Activated T-helper 1 cell treated with anti-CD3 and anti-CD28 coated beads, Interleukin-12 subunit alpha, Interleukin-12 subunit beta, Interleukin-2, Interleukin-4 antibody, amounts not matched to agents 30 ng/mL and 10 ng/mL and 1 ng/mL, durations not matched to agents 14 hours and 24 hours and 36 hours (primary cell): Measurements from ENCODE around the gene PDE10A. TPM values are rescaled to one million over a fixed set of nuclear protein-coding genes. Genes with fewer than 3 reads are reported as not detected.
"Not testable (repeated sequence)": the region's sequence is repeated elsewhere in the genome, so short reads cannot be mapped to it uniquely, and the experiment has no call there.

ENCODE experiments used
- DNase-seq: peaks from one replicate; pipeline ENCODE4 v3.0.0; 2021; ENCODE audit warnings: low spot score
- H3K27ac Mint-ChIP-seq: one replicate; pipeline ENCODE4 v1.8.0; 2021; ENCODE audit warnings: mild to moderate bottlenecking, mixed read lengths
- H3K27me3 Mint-ChIP-seq: one replicate; pipeline ENCODE4 v1.8.0; 2022; ENCODE audit warnings: mild to moderate bottlenecking, moderate library complexity, mixed read lengths; ENCODE audit not compliant: insufficient read depth
- H3K36me3 Mint-ChIP-seq: one replicate; pipeline ENCODE4 v1.8.0; 2021; ENCODE audit warnings: low read depth, mixed read lengths
- H3K4me1 Mint-ChIP-seq: one replicate; pipeline ENCODE4 v1.8.0; 2021; ENCODE audit warnings: low read depth, mixed read lengths
- H3K4me3 Mint-ChIP-seq: one replicate; pipeline ENCODE4 v1.8.0; 2021; ENCODE audit warnings: mild to moderate bottlenecking, moderate library complexity, mixed read lengths
- H3K9me3 Mint-ChIP-seq: one replicate; pipeline ENCODE4 v1.8.0; 2021; ENCODE audit warnings: mixed read lengths
- intact Hi-C: fragments of 100-400 bp; cut with micrococcal nuclease; formaldehyde crosslinking; loops from one replicate; pipeline ENCODE4 v1.15.1; 2024
- total RNA-seq: library from RNA; stranded (reverse); gene quantifications from 2 replicates; pipeline ENCODE4 v1.2.3, GENCODE V29; 2022

Gene PDE10A
- total RNA-seq, 1 donor from 2014 or later = not detected

- no peaks in the 10 kb centered on the region for H3K9me3 Mint-ChIP-seq
- no peak overlapping the region for H3K27ac Mint-ChIP-seq
- no peak overlapping the region for H3K4me3 Mint-ChIP-seq
- peaks cover 11% of the 10 kb centered on the region for H3K4me1 Mint-ChIP-seq
- no peaks in the 10 kb centered on the region for H3K36me3 Mint-ChIP-seq
- intact Hi-C loops = no loop called here
- H3K27me3 Mint-ChIP-seq = no peaks in the 10 kb centered on the region
- DNase-seq = no peak
These were observed 154.6 kb downstream of the PDE10A start for GRCh38 chr6:165508321-165508869.

- Mint-ChIP-seq H3K27me3 (no peaks in the 10 kb centered on the region), H3K4me1 (peaks cover 6% of the 10 kb centered on the region), H3K9me3 (no peaks in the 10 kb centered on the region), H3K27ac (no peak overlapping the region), H3K4me3 (no peak overlapping the region), H3K36me3 (no peaks in the 10 kb centered on the region)
- no peak for DNase-seq
- intact Hi-C loops = no loop called here
These were observed 156.4 kb downstream of the PDE10A start for GRCh38 chr6:165506657-165507056.

- H3K4me3 Mint-ChIP-seq, H3K27me3 Mint-ChIP-seq, H3K9me3 Mint-ChIP-seq, DNase-seq, H3K36me3 Mint-ChIP-seq, intact Hi-C loops, H3K27ac Mint-ChIP-seq, H3K4me1 Mint-ChIP-seq: not testable (repeated sequence)
These were observed 162.7 kb downstream of the PDE10A start for GRCh38 chr6:165500214-165500907.

GRCh38 chr6:165497472-165497871, 165.6 kb downstream of the PDE10A start:
- Mint-ChIP-seq H3K4me3 (no peak overlapping the region), H3K9me3 (no peaks in the 10 kb centered on the region)

GRCh38 chr6:165488624-165489295, 174.3 kb downstream of the PDE10A start:
- no peak for DNase-seq
- no peaks in the 10 kb centered on the region for H3K4me1 Mint-ChIP-seq
- intact Hi-C loops = no loop called here
- no peak overlapping the region for H3K4me3 Mint-ChIP-seq
- H3K9me3 Mint-ChIP-seq = peaks cover 4% of the 10 kb centered on the region
- H3K27me3 Mint-ChIP-seq = no peaks in the 10 kb centered on the region
- no peaks in the 10 kb centered on the region for H3K36me3 Mint-ChIP-seq
- H3K27ac Mint-ChIP-seq = no peak overlapping the region

More at GRCh38 chr6:165497472-165497871, 165.6 kb downstream of the PDE10A start:
- Mint-ChIP-seq H3K27me3 (no peaks in the 10 kb centered on the region), H3K27ac (no peak overlapping the region), H3K4me1 (no peaks in the 10 kb centered on the region), H3K36me3 (no peaks in the 10 kb centered on the region)
- no peak for DNase-seq
- intact Hi-C loops = no loop called here

GRCh38 chr6:165487950-165488349, 175.1 kb downstream of the PDE10A start:
- H3K9me3 Mint-ChIP-seq = peaks cover 4% of the 10 kb centered on the region
- no peaks in the 10 kb centered on the region for H3K27me3 Mint-ChIP-seq
- H3K4me3 Mint-ChIP-seq = no peak overlapping the region
- no peak overlapping the region for H3K27ac Mint-ChIP-seq
- intact Hi-C loops = no loop called here
- DNase-seq = no peak
- H3K36me3 Mint-ChIP-seq = no peaks in the 10 kb centered on the region
- no peaks in the 10 kb centered on the region for H3K4me1 Mint-ChIP-seq

- Mint-ChIP-seq H3K9me3 (peaks cover 4% of the 10 kb centered on the region), H3K36me3 (no peaks in the 10 kb centered on the region), H3K4me3 (no peak overlapping the region), H3K4me1 (no peaks in the 10 kb centered on the region), H3K27ac (no peak overlapping the region), H3K27me3 (no peaks in the 10 kb centered on the region)
- intact Hi-C loops = no loop called here
- DNase-seq = no peak
These were observed 175.7 kb downstream of the PDE10A start for GRCh38 chr6:165487347-165487746.

- Mint-ChIP-seq H3K27me3 (no peaks in the 10 kb centered on the region), H3K4me3 (no peak overlapping the region), H3K9me3 (peaks cover 4% of the 10 kb centered on the region), H3K4me1 (no peaks in the 10 kb centered on the region), H3K36me3 (no peaks in the 10 kb centered on the region), H3K27ac (no peak overlapping the region)
- intact Hi-C loops = no loop called here
- DNase-seq = no peak
These were observed 176.6 kb downstream of the PDE10A start for GRCh38 chr6:165486183-165487137.

- no peak for DNase-seq
- Mint-ChIP-seq H3K27ac (no peak overlapping the region), H3K9me3 (peaks cover 4% of the 10 kb centered on the region), H3K27me3 (no peaks in the 10 kb centered on the region), H3K4me1 (no peaks in the 10 kb centered on the region), H3K36me3 (no peaks in the 10 kb centered on the region), H3K4me3 (no peak overlapping the region)
- intact Hi-C loops = no loop called here
These were observed 178.7 kb downstream of the PDE10A start for GRCh38 chr6:165484178-165484889.

- H3K27ac Mint-ChIP-seq = no peak overlapping the region
- intact Hi-C loops = no loop called here
- no peaks in the 10 kb centered on the region for H3K4me1 Mint-ChIP-seq
- no peaks in the 10 kb centered on the region for H3K27me3 Mint-ChIP-seq
- DNase-seq = no peak
- H3K9me3 Mint-ChIP-seq = no peaks in the 10 kb centered on the region
- H3K36me3 Mint-ChIP-seq = no peaks in the 10 kb centered on the region
- H3K4me3 Mint-ChIP-seq = no peak overlapping the region
These were observed 181.1 kb downstream of the PDE10A start for GRCh38 chr6:165481921-165482320.

- no peaks in the 10 kb centered on the region for H3K27me3 Mint-ChIP-seq
- H3K9me3 Mint-ChIP-seq = no peaks in the 10 kb centered on the region
- H3K4me3 Mint-ChIP-seq = no peak overlapping the region
- no peak overlapping the region for H3K27ac Mint-ChIP-seq
- H3K4me1 Mint-ChIP-seq = no peaks in the 10 kb centered on the region
- DNase-seq = no peak
- intact Hi-C loops = no loop called here
- no peaks in the 10 kb centered on the region for H3K36me3 Mint-ChIP-seq
These were observed 182.1 kb downstream of the PDE10A start for GRCh38 chr6:165480916-165481315.

GRCh38 chr6:165478581-165478980, 184.5 kb downstream of the PDE10A start:
- H3K9me3 Mint-ChIP-seq = no peaks in the 10 kb centered on the region
- H3K27me3 Mint-ChIP-seq = no peaks in the 10 kb centered on the region
- H3K36me3 Mint-ChIP-seq = no peaks in the 10 kb centered on the region
- no peaks in the 10 kb centered on the region for H3K4me1 Mint-ChIP-seq
- intact Hi-C loops = no loop called here
- no peak overlapping the region for H3K4me3 Mint-ChIP-seq
- DNase-seq = no peak
- H3K27ac Mint-ChIP-seq = no peak overlapping the region
